ENCODE measurements around the gene SLC13A2. TPM values are rescaled to one million over a fixed set of nuclear protein-coding genes. Genes with fewer than 3 reads are reported as not detected.

SLC13A2 gene
- total and polyA plus RNA-seq, 4 donors = 23.8 TPM; not detected in 3

DNA sequence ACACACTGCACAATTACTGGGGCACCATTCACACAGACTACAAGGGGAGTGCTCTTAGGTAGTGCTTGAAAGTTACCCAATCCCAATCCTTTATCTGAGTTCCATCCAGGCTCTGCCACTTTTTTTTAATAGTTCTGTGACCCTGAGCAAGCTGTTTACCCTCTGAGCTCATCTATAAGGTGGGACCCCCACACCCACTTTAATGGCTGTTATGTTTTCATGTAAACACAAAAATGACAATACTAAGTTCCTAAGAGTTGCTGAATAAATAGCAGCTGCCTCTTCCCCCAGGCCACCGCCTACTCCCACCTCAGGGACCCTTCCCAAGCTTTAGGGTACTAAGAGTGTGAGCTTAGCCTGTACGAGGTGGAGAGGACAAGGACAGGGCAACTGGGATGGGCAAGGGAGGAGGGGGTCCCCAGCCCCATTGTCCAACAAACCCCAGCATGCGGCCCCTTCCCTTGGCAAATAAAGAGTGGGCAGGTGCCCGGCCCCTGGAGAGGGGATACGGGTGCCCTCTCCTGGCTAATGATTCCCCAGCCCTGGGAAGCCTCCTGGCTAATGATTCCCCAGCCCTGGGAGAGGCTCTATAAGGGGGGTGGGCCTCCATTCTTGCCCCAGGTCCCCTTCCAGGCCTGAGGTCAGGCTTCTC, 14.6 kb downstream of the SLC13A2 start:
- Histone ChIP-seq H3K4me3 (ENCODE audit: low read length in 2 of 2) (no peak overlapping the region), H3K27ac (ENCODE audit: low read depth in 1 of 2, low read length in 2 of 2) (no peak overlapping the region), H3K9me3 (ENCODE audit: control insufficient read depth, low read length) (no peaks in the 10 kb centered on the region), H3K4me1 (ENCODE audit: control insufficient read depth in 1 of 2, insufficient read depth in 2 of 2, low read length in 2 of 2) (no peaks in the 10 kb centered on the region), H3K27me3 (ENCODE audit: control insufficient read depth in 1 of 2, insufficient read depth in 2 of 2, low read length in 1 of 2) (peaks cover 0 to under 1% of the 10 kb centered on the region in 2 donors), H3K36me3 (ENCODE audit: control insufficient read depth in 1 of 2, insufficient read depth in 2 of 2, low read length in 1 of 2) (no peaks in the 10 kb centered on the region)
- DNase-seq (peak in 1 of 2 donors; percentile 6), ATAC-seq (ENCODE audit: low FRiP score) (no peak)
- intact Hi-C loops (cut with DNase I) = no loop called here
- WGBS, 2 donors = 69 to 75% methylated on average over 5 of the region's 5 CpGs

DNA sequence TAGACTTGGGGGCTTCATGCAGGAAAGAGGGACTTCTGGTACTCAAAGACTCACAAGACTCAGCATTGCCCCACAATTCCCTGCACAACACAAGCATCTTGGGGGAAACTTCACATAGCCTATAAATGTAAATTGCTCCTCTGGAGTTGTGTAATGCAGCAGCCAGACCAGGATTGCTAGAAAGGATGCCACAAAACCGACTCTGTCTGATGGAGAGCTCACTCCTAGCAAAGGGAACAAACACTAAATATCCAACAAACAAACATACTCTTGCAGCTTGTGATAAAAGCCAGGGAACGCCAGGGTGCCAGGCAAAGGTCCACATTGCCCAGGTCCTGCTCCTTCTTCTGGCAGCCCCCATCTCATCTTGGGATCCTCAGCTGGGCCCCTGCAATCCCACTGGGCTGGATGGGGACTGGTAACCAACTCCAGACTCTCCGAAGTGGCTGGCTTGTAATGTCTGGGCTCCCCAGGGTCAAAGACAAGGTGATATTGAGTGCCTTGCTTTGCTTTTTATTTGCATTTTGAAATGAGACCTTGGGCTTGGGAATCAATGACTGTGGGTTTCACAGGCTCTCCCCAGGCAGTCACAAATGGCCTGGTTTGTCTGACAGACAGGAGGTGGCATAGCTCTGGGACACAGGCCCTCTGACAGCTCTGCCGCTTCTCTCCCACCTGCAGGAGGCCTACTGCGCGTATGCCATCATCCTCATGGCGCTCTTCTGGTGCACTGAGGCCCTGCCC, 15.3 kb downstream of the SLC13A2 start:
- Histone ChIP-seq H3K27me3 (ENCODE audit: control insufficient read depth in 1 of 2, insufficient read depth in 2 of 2, low read length in 1 of 2) (peaks cover 0 to 1% of the 10 kb centered on the region in 2 donors), H3K36me3 (ENCODE audit: control insufficient read depth in 1 of 2, insufficient read depth in 2 of 2, low read length in 1 of 2) (no peaks in the 10 kb centered on the region), H3K9me3 (ENCODE audit: control insufficient read depth, low read length) (no peaks in the 10 kb centered on the region), H3K4me1 (ENCODE audit: control insufficient read depth in 1 of 2, insufficient read depth in 2 of 2, low read length in 2 of 2) (no peaks in the 10 kb centered on the region), H3K4me3 (ENCODE audit: low read length in 2 of 2) (no peak overlapping the region), H3K27ac (ENCODE audit: low read depth in 1 of 2, low read length in 2 of 2) (no peak overlapping the region)
- ATAC-seq (ENCODE audit: low FRiP score) (no peak), DNase-seq (peak in 1 of 2 donors; percentile 2)
- intact Hi-C loops (cut with DNase I) = no loop called here
- 77 to 78% methylated on average over 7 of the region's 7 CpGs for WGBS, 2 donors

DNA sequence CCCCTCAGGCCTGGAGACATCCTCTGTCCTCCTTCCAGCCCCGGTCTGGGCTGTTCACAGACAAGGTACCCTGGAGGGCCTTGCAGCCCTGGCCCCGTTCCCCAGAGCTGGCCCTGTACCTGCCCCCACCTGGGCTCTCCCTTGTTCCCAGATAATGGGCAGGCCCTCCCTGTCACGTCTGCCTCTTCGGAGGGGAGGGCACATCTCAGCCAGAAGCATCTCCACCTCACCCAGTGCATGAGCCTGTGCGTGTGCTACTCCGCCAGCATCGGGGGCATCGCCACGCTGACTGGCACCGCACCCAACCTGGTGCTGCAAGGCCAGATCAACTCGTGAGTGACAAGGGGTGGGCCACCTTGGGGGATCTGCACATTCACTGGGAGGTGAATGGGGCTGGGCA, 17.8 kb downstream of the SLC13A2 start:
- 82% methylated on average over 11 of the region's 11 CpGs for WGBS, 2 donors
- Histone ChIP-seq H3K9me3 (ENCODE audit: control insufficient read depth, low read length) (no peaks in the 10 kb centered on the region), H3K27me3 (ENCODE audit: control insufficient read depth in 1 of 2, insufficient read depth in 2 of 2, low read length in 1 of 2) (peaks cover 0 to 1% of the 10 kb centered on the region in 2 donors), H3K4me1 (ENCODE audit: control insufficient read depth in 1 of 2, insufficient read depth in 2 of 2, low read length in 2 of 2) (no peaks in the 10 kb centered on the region), H3K36me3 (ENCODE audit: control insufficient read depth in 1 of 2, insufficient read depth in 2 of 2, low read length in 1 of 2) (no peaks in the 10 kb centered on the region), H3K4me3 (ENCODE audit: low read length in 2 of 2) (no peak overlapping the region), H3K27ac (ENCODE audit: low read depth in 1 of 2, low read length in 2 of 2) (no peak overlapping the region)
- ATAC-seq (ENCODE audit: low FRiP score) = no peak
- intact Hi-C loops (cut with DNase I) = loop anchor here in 1 of 2 donors (5.0 kb wide), 1 partner anchor 121 kb away; the partner anchor contains the start of gene RSKR
- no peak for DNase-seq

DNA sequence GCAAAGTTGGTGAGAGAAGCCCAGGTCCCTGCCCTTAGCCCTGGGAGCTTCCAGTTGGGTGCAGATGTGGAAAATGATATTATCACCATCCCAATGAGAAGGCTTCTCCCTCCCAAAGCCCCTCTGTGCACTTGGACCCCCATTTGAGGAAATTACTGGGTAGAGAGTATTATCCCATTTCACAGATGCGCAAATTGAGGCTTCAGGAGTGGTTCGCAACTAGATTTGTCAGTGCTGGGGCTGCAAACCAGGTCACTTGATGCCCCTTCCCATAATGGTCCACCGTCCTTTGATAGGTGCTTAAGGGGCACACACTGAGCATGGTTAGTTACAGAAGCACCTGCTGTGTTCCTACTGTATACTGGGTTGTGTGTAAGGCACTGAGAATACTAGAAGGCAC, 18.4 kb downstream of the SLC13A2 start:
- Histone ChIP-seq H3K27me3 (ENCODE audit: control insufficient read depth in 1 of 2, insufficient read depth in 2 of 2, low read length in 1 of 2) (peaks cover 0 to 1% of the 10 kb centered on the region in 2 donors), H3K36me3 (ENCODE audit: control insufficient read depth in 1 of 2, insufficient read depth in 2 of 2, low read length in 1 of 2) (no peaks in the 10 kb centered on the region), H3K27ac (ENCODE audit: low read depth in 1 of 2, low read length in 2 of 2) (no peak overlapping the region), H3K9me3 (ENCODE audit: control insufficient read depth, low read length) (no peaks in the 10 kb centered on the region), H3K4me1 (ENCODE audit: control insufficient read depth in 1 of 2, insufficient read depth in 2 of 2, low read length in 2 of 2) (no peaks in the 10 kb centered on the region), H3K4me3 (ENCODE audit: low read length in 2 of 2) (no peak overlapping the region)
- no peak for ATAC-seq (ENCODE audit: low FRiP score)
- intact Hi-C loops (cut with DNase I) = loop anchor here in 1 of 2 donors (5.0 kb wide), 1 partner anchor 120 kb away; the partner anchor contains the start of gene RSKR
- DNase-seq = no peak
- WGBS, 2 donors = 90 to 97% methylated on average over 3 of the region's 3 CpGs

DNA sequence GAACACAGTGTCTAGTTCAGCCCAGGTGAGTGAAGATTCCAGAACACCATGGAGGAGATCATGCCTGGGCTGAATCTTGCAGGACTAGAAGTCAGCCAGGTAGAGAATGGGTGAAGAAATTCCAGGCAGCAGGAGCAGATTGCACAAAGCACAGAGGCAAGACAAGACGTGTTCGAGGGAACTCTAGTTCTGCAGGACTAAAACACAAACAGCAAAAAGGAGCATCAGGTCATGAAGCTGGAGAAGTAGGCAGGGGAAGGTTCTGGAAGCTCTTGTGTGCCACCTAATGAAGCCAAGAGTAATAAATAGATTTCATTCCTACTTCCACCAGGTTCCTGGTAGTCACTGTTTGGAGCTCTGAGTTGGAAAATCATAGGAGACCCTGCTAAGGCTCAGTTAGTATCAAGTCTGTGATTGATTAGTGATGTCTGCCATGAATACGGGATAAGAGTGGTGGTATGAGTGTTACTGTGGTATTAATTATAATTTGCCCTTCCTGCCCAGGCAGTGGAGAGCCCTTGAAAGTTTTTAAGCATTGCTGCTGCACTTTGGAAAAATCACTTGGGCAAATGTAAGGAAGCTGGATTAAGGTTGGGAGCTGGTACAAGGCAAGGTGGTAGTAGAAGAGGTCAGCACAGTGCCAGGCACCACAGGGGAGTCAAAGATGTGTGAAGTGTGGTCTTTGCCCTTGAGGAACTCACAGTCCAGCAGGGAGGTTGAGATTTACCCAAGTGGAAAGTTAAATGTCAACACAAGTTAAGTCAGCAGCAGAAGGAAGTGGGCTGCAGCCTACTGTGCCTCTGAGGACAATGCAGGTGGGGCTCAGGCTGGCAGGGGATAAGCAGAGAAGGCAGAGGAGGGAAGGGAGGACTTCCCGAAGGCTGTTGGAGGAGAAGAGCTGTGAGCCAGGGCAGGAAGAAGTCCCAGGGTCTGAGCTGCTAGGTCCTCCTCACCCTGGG, 19.2 kb downstream of the SLC13A2 start:
- H3K27ac ChIP-seq (ENCODE audit: low read depth in 1 of 2, low read length in 2 of 2) = no peak overlapping the region
- no peaks in the 10 kb centered on the region for H3K9me3 ChIP-seq (ENCODE audit: control insufficient read depth, low read length)
- intact Hi-C loops (cut with DNase I) = loop anchor here in 1 of 2 donors (5.0 kb wide), 1 partner anchor 120 kb away; the partner anchor contains the start of gene RSKR
- H3K36me3 ChIP-seq (ENCODE audit: control insufficient read depth in 1 of 2, insufficient read depth in 2 of 2, low read length in 1 of 2) = no peaks in the 10 kb centered on the region
- H3K27me3 ChIP-seq (ENCODE audit: control insufficient read depth in 1 of 2, insufficient read depth in 2 of 2, low read length in 1 of 2) = peaks cover 0 to 1% of the 10 kb centered on the region in 2 donors
- 58 to 70% methylated on average over 4 of the region's 4 CpGs for WGBS, 2 donors
- H3K4me3 ChIP-seq (ENCODE audit: low read length in 2 of 2) = no peak overlapping the region
- ATAC-seq (ENCODE audit: low FRiP score) (no peak), DNase-seq (no peak)
- H3K4me1 ChIP-seq (ENCODE audit: control insufficient read depth in 1 of 2, insufficient read depth in 2 of 2, low read length in 2 of 2) = no peaks in the 10 kb centered on the region

DNA sequence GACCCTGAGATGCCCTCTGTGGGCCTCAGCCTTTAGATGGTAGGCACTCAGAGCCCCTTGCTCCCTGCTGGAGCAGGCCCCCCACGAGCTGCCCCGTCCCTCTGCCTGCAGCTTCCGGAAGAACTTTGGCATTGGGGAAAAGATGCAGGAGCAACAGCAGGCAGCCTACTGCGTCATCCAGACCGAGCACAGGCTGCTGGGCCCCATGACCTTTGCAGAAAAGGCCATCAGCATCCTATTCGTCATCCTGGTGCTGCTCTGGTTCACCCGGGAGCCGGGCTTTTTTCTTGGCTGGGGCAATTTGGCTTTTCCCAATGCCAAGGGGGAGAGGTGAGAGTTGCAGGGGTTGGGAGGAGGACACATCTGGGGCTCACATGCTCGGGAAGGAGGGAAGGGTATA, 20.0 kb downstream of the SLC13A2 start:
- Histone ChIP-seq H3K36me3 (ENCODE audit: control insufficient read depth in 1 of 2, insufficient read depth in 2 of 2, low read length in 1 of 2) (no peaks in the 10 kb centered on the region), H3K4me3 (ENCODE audit: low read length in 2 of 2) (no peak overlapping the region), H3K9me3 (ENCODE audit: control insufficient read depth, low read length) (no peaks in the 10 kb centered on the region), H3K27me3 (ENCODE audit: control insufficient read depth in 1 of 2, insufficient read depth in 2 of 2, low read length in 1 of 2) (peaks cover 0 to 1% of the 10 kb centered on the region in 2 donors), H3K4me1 (ENCODE audit: control insufficient read depth in 1 of 2, insufficient read depth in 2 of 2, low read length in 2 of 2) (no peaks in the 10 kb centered on the region), H3K27ac (ENCODE audit: low read depth in 1 of 2, low read length in 2 of 2) (no peak overlapping the region)
- intact Hi-C loops (cut with DNase I) = loop anchor here in 1 of 2 donors (5.0 kb wide), 1 partner anchor 119 kb away; the partner anchor contains the start of gene RSKR
- no peak for ATAC-seq (ENCODE audit: low FRiP score)
- no peak for DNase-seq
- WGBS, 2 donors = 24 to 30% methylated on average over 9 of the region's 9 CpGs

DNA sequence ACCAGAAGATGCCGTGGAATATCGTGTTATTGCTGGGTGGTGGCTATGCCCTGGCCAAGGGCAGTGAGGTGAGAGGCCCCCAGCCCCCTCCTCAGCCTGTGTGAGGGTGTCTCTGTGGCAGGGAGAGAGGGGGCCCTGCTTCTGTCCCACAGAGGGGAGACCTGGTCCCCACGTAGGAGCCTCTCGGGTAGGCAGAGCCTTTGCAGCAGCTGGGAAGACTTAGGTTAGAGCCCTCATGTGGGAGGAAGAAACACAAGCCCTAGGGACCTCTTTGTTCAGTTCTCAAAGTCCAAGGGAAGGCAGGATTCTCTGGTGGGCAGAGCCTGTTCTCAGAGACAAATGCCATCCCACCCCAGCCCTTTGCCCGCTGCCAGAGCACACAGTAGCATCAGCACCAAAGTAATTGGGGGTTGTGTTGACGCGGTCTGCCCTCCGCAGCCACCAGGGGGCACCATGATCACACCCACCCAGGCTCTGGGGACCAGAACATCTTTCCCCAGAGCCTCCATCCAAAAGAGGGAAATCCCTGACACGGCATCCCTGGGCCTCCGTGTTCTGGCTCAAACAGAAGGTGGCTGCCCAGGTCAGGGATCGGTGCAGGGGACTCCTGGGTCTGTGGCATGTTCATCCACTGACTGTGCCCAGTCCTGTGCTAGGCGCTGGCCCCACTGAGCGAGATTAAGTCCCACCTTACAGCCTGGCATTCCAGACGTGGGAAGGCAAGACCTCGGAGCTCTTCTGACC, 21.2 kb downstream of the SLC13A2 start:
- Histone ChIP-seq H3K4me3 (ENCODE audit: low read length in 2 of 2) (no peak overlapping the region), H3K9me3 (ENCODE audit: control insufficient read depth, low read length) (no peaks in the 10 kb centered on the region), H3K27ac (ENCODE audit: low read depth in 1 of 2, low read length in 2 of 2) (no peak overlapping the region), H3K36me3 (ENCODE audit: control insufficient read depth in 1 of 2, insufficient read depth in 2 of 2, low read length in 1 of 2) (no peaks in the 10 kb centered on the region), H3K4me1 (ENCODE audit: control insufficient read depth in 1 of 2, insufficient read depth in 2 of 2, low read length in 2 of 2) (no peaks in the 10 kb centered on the region), H3K27me3 (ENCODE audit: control insufficient read depth in 1 of 2, insufficient read depth in 2 of 2, low read length in 1 of 2) (peaks cover 0 to 1% of the 10 kb centered on the region in 2 donors)
- ATAC-seq (ENCODE audit: low FRiP score) (no peak), DNase-seq (peak; percentile 82 to 90)
- intact Hi-C loops (cut with DNase I) = loop anchor here (1.0 to 5.0 kb wide), 3 partner anchors 46 to 118 kb away; partner anchors contain the start of gene RSKR (in 2 of the 2)
- WGBS, 2 donors = 29 to 33% methylated on average over 15 of the region's 15 CpGs

Measured in aorta (tissue), 5 donors.